HepG2 (cell line): Measurements from ENCODE around the gene CYP19A1. TPM values are rescaled to one million over a fixed set of nuclear protein-coding genes. Genes with fewer than 3 reads are reported as not detected.

Source experiments
- ATAC-seq: fragments of 200-7000 bp; cut with Tn5 transposase; 3 replicates; pipeline ENCODE4 v1.9.1; 2020; ENCODE audit warnings: mild to moderate bottlenecking, moderate library complexity
- BruUV-seq: library from RNA; stranded (reverse); fragments of 400-500 nt; replicated peaks from 2 replicates; lab custom pipeline; 2021; lab: Mats Ljungman, UMichigan
- CTCF ChIA-PET: fragments of 300-600 bp; formaldehyde crosslinking; extraction: SDS; loops from one replicate; lab custom pipeline; 2021; ENCODE audit warnings: low total read pairs, inconsistent platforms, low intra/inter-chr PET ratio; lab: Yijun Ruan, JAX
- POLR2A ChIA-PET: fragments of 350-600 bp; sonication (Branson Sonifier 250); formaldehyde crosslinking; loops from one replicate; lab custom pipeline; 2020; ENCODE audit warnings: antibody characterized with exemption, inconsistent platforms; lab: Yijun Ruan, JAX
- DNase-seq: peaks from one replicate; pipeline ENCODE4 v3.0.0-alpha.2; 2015; ENCODE audit warnings: low spot score
- FAIRE-seq: peaks from 3 replicates; lab custom pipeline; 2011; peaks lifted over from hg19 to GRCh38; lab: Jason Lieb, UNC
- H2AFZ ChIP-seq: one replicate; pipeline ENCODE4 v1.6.1; 2011; ENCODE audit warnings: low read length, inconsistent platforms
- H3K27ac ChIP-seq: fragments of 300-600 bp; 3 replicates; pipeline ENCODE4 v1.8.0; 2011; ENCODE audit warnings: mixed run types, mild to moderate bottlenecking, mixed read lengths, low read length, inconsistent platforms; ENCODE audit not compliant: insufficient read depth; ENCODE audit errors: extremely low read length
- H3K27me3 ChIP-seq, 2 experiments: fragments of 200-600 bp in 1 of 2; 2 replicates in 1 of 2; 3 replicates in 1 of 2; pipeline versions ENCODE4 v1.6.0 to v1.8.0; 2011; ENCODE audit warnings: low read length in 2 of 2, mild to moderate bottlenecking in 2 of 2, moderate library complexity in 2 of 2, inconsistent platforms in 1 of 2; ENCODE audit not compliant: insufficient read depth in 2 of 2, control insufficient read depth in 1 of 2
- H3K36me3 ChIP-seq, 2 experiments: fragments of 200-600 bp in 1 of 2; replicated peaks in 1 of 2; 2 replicates in 1 of 2; 3 replicates in 1 of 2; pipeline versions ENCODE4 v1.5.1 to v1.8.0; 2011; ENCODE audit warnings: low read length in 2 of 2, inconsistent platforms in 1 of 2; ENCODE audit not compliant: insufficient read depth in 2 of 2, control insufficient read depth in 1 of 2
- H3K4me1 ChIP-seq: 2 replicates; pipeline ENCODE4 v1.5.1; 2012; ENCODE audit warnings: low read length, inconsistent platforms; ENCODE audit not compliant: insufficient read depth
- H3K4me2 ChIP-seq: 2 replicates; pipeline ENCODE4 v1.6.0; 2011; ENCODE audit warnings: low read depth, low read length, inconsistent platforms
- H3K4me3 ChIP-seq, 3 experiments: fragments of 200-600 bp in 1 of 3; sonication (generic), shearing (Covaris generic) in 1 of 3; replicated peaks in 1 of 3; 2 replicates each; pipeline ENCODE4 v1.5.1; 2011 to 2016; ENCODE audit warnings: low read length in 3 of 3, inconsistent platforms in 2 of 3, low read depth in 2 of 3, mild to moderate bottlenecking in 2 of 3, control low read depth in 1 of 3, mixed read lengths in 1 of 3; ENCODE audit not compliant: insufficient read depth in 1 of 3
- H3K79me2 ChIP-seq: one replicate; pipeline ENCODE4 v1.6.1; 2011; ENCODE audit warnings: low read length, inconsistent platforms; ENCODE audit not compliant: insufficient read depth
- H3K9ac ChIP-seq: 2 replicates; pipeline ENCODE4 v1.6.0; 2011; ENCODE audit warnings: mild to moderate bottlenecking, low read depth, low read length, inconsistent platforms; ENCODE audit not compliant: insufficient read depth
- H3K9me3 ChIP-seq: 2 replicates; pipeline ENCODE4 v1.5.1; 2012; ENCODE audit warnings: mild to moderate bottlenecking, low read length
- H4K20me1 ChIP-seq: 2 replicates; pipeline ENCODE4 v1.6.0; 2011; ENCODE audit warnings: inconsistent platforms, mild to moderate bottlenecking, low read length, moderate library complexity; ENCODE audit not compliant: insufficient read depth
- CC2D1A ChIP-seq: sonication (generic); formaldehyde crosslinking; IDR thresholded peaks from 2 replicates; pipeline ENCODE4 v1.8.1; 2023; ENCODE audit warnings: mild to moderate bottlenecking, missing genetic modification reagents
- KLF11 ChIP-seq: IDR thresholded peaks from 2 replicates; pipeline ENCODE4 v1.6.1; 2016; ENCODE audit warnings: missing compliant biosample characterization
- PCBP2 ChIP-seq: fragments of 200-400 bp; formaldehyde crosslinking; optimal IDR thresholded peaks from 2 replicates; pipeline ENCODE3; 2018; ENCODE audit warnings: low read length, low read depth; ENCODE audit not compliant: poor library complexity, severe bottlenecking
- SAFB2 ChIP-seq: sonication (generic); formaldehyde crosslinking; IDR thresholded peaks from 2 replicates; pipeline ENCODE4 v1.5.1; 2020; ENCODE audit warnings: missing genetic modification reagents, low read depth, mild to moderate bottlenecking, borderline replicate concordance
- SCMH1 ChIP-seq: sonication (generic); formaldehyde crosslinking; IDR thresholded peaks from 2 replicates; pipeline ENCODE4 v1.9.0; 2021; ENCODE audit warnings: missing genetic modification reagents, mild to moderate bottlenecking, borderline replicate concordance
- ZNF256 ChIP-seq: sonication (generic); formaldehyde crosslinking; conservative IDR thresholded peaks from 2 replicates; pipeline ENCODE4 v1.4.0; 2020; ENCODE audit warnings: missing genetic modification reagents
- ZNF30 ChIP-seq: sonication (generic); formaldehyde crosslinking; IDR thresholded peaks from 2 replicates; pipeline ENCODE4 v1.5.0; 2020; ENCODE audit warnings: mild to moderate bottlenecking, missing genetic modification reagents
- ZNF333 ChIP-seq: sonication (generic); formaldehyde crosslinking; IDR thresholded peaks from 2 replicates; pipeline ENCODE4 v1.4.0; 2020; ENCODE audit warnings: mild to moderate bottlenecking, missing genetic modification reagents, borderline replicate concordance
- ZNF652 ChIP-seq: IDR thresholded peaks from 2 replicates; pipeline ENCODE4 v1.6.1; 2016; ENCODE audit warnings: low read depth, borderline replicate concordance
- WGBS: methylation state at CpG from one replicate; pipeline ENCODE4 v1.1.6; 2017; ENCODE audit warnings: low lambda C conversion rate; 5-methylcytosine and 5-hydroxymethylcytosine counted together
- in situ Hi-C: cut with HindIII; loops from 2 replicates; pipeline ENCODE4 v1.10.0; 2017; ENCODE audit warnings: low pct_unique_long_range_greater_than_20kb; ENCODE audit not compliant: extremely low pct_ligation_motif_present
- intact Hi-C: fragments of 100-400 bp; cut with micrococcal nuclease; formaldehyde crosslinking; loops from one replicate; pipeline ENCODE4 v1.10.0; 2022; ENCODE audit not compliant: unreplicated experiment
- polyA plus RNA-seq, 8 experiments: library from polyadenylated mRNA; depleted of rRNA in 3 of 8; stranded (reverse) in 7 of 8; unstranded in 1 of 8; fragments of >200 nt; fragmentation: Illumina TruSeq in 4 of 8; extraction: Trizol in 4 of 8; gene quantifications; 2 replicates each; pipeline versions ENCODE4 v1.2.1 to v1.2.3, GENCODE V29; 2011 to 2016; ENCODE audit warnings: low read depth in 4 of 8, missing spikeins in 1 of 8, mixed read lengths in 1 of 8; ENCODE audit not compliant: insufficient read depth in 1 of 8
- total RNA-seq, 5 experiments: library from RNA; depleted of rRNA; stranded (reverse); fragments of >200 nt; fragmentation: Illumina TruSeq; extraction: Trizol; gene quantifications; 2 replicates each; pipeline ENCODE4 v1.2.3, GENCODE V29; 2016; ENCODE audit warnings: low read depth in 1 of 5
- TF ChIP-seq, protein P1 (sequence below): sonication (generic); formaldehyde crosslinking; IDR thresholded peaks from 2 replicates; pipeline ENCODE4; 2020; ENCODE audit warnings: missing genetic modification reagents, mild to moderate bottlenecking, borderline replicate concordance
- TF ChIP-seq, protein P2 (sequence below): sonication (generic); formaldehyde crosslinking; IDR thresholded peaks from 2 replicates; pipeline ENCODE4 v1.4.0; 2020; ENCODE audit warnings: missing genetic modification reagents
- TF ChIP-seq, protein P3 (sequence below): sonication (generic); formaldehyde crosslinking; IDR thresholded peaks from 2 replicates; pipeline ENCODE4 v1.4.0; 2020; ENCODE audit warnings: mild to moderate bottlenecking, missing genetic modification reagents
- TF ChIP-seq, protein P4 (sequence below): sonication (generic); formaldehyde crosslinking; IDR thresholded peaks from 2 replicates; pipeline ENCODE4 v1.4.0; 2020; ENCODE audit warnings: missing genetic modification reagents

CYP19A1 gene
- total and polyA plus RNA-seq, 2 of the 13 experiments (the other 11 are each of a cell fraction or from before 2014, with no cell fraction given) = 10.9 to 23.0 TPM

DNA sequence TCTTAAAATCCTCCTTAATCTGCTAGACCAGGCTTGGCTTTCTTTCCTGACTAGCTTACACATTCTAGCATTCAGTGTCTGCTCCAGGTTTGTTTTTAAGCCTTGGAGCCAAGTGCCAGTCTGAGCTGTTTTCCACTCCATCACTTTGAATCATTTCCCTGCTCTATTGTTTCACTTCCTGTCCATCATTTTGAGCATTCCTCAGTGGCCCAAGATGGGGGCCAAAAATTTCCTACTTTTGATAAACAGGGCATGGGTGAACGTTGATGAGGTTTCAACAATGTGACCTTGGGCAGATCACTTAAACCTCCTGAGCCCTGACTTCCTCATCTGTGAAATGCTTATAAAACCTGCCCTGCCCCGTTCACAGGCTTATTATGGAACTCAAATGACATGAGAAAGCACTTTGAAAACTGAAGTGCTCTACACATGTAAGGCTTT, 4.4 kb downstream of the CYP19A1 start:
- Histone ChIP-seq H3K4me2 (no peak overlapping the region), H3K9ac (no peak overlapping the region), H3K9me3 (no peaks in the 10 kb centered on the region), H3K27me3 (no peaks in the 10 kb centered on the region; a peak in 2 of 5 replicates), H3K79me2 (no peaks in the 10 kb centered on the region), H3K27ac (no peak overlapping the region), H2AFZ (no peak overlapping the region), H3K36me3 (no peaks in the 10 kb centered on the region), H3K4me1 (peaks cover 29% of the 10 kb centered on the region), H3K4me3 (no peak overlapping the region), H4K20me1 (no peaks in the 10 kb centered on the region)
- DNase-seq (no peak), ATAC-seq (no peak), FAIRE-seq (no peak)
- intact Hi-C loops = no loop called here
- ChIA-PET CTCF (no interaction called here), POLR2A (no interaction called here)
- in situ Hi-C loops = no loop called here
- BruUV-seq = no TSS peak
- WGBS = 14% methylated on average over 2 of the region's 2 CpGs
- TF ChIP-seq, protein P1, sequence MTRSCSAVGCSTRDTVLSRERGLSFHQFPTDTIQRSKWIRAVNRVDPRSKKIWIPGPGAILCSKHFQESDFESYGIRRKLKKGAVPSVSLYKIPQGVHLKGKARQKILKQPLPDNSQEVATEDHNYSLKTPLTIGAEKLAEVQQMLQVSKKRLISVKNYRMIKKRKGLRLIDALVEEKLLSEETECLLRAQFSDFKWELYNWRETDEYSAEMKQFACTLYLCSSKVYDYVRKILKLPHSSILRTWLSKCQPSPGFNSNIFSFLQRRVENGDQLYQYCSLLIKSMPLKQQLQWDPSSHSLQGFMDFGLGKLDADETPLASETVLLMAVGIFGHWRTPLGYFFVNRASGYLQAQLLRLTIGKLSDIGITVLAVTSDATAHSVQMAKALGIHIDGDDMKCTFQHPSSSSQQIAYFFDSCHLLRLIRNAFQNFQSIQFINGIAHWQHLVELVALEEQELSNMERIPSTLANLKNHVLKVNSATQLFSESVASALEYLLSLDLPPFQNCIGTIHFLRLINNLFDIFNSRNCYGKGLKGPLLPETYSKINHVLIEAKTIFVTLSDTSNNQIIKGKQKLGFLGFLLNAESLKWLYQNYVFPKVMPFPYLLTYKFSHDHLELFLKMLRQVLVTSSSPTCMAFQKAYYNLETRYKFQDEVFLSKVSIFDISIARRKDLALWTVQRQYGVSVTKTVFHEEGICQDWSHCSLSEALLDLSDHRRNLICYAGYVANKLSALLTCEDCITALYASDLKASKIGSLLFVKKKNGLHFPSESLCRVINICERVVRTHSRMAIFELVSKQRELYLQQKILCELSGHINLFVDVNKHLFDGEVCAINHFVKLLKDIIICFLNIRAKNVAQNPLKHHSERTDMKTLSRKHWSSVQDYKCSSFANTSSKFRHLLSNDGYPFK (CRISPR knock-in tag) = no peak
- TF ChIP-seq CC2D1A (CRISPR knock-in tag) (no peak), ZNF652 (CRISPR knock-in tag) (no peak), ZNF333 (CRISPR knock-in tag) (no peak), ZNF30 (CRISPR knock-in tag) (no peak), KLF11 (CRISPR knock-in tag) (no peak), PCBP2 (no peak), SCMH1 (no peak), ZNF256 (no peak), SAFB2 (CRISPR knock-in tag) (no peak)
- TF ChIP-seq, protein P2, sequence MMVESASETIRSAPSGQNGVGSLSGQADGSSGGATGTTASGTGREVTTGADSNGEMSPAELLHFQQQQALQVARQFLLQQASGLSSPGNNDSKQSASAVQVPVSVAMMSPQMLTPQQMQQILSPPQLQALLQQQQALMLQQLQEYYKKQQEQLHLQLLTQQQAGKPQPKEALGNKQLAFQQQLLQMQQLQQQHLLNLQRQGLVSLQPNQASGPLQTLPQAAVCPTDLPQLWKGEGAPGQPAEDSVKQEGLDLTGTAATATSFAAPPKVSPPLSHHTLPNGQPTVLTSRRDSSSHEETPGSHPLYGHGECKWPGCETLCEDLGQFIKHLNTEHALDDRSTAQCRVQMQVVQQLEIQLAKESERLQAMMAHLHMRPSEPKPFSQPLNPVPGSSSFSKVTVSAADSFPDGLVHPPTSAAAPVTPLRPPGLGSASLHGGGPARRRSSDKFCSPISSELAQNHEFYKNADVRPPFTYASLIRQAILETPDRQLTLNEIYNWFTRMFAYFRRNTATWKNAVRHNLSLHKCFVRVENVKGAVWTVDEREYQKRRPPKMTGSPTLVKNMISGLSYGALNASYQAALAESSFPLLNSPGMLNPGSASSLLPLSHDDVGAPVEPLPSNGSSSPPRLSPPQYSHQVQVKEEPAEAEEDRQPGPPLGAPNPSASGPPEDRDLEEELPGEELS = no peak
- TF ChIP-seq, protein P3, sequence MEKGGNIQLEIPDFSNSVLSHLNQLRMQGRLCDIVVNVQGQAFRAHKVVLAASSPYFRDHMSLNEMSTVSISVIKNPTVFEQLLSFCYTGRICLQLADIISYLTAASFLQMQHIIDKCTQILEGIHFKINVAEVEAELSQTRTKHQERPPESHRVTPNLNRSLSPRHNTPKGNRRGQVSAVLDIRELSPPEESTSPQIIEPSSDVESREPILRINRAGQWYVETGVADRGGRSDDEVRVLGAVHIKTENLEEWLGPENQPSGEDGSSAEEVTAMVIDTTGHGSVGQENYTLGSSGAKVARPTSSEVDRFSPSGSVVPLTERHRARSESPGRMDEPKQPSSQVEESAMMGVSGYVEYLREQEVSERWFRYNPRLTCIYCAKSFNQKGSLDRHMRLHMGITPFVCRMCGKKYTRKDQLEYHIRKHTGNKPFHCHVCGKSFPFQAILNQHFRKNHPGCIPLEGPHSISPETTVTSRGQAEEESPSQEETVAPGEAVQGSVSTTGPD = no peak
- TF ChIP-seq, protein P4, sequence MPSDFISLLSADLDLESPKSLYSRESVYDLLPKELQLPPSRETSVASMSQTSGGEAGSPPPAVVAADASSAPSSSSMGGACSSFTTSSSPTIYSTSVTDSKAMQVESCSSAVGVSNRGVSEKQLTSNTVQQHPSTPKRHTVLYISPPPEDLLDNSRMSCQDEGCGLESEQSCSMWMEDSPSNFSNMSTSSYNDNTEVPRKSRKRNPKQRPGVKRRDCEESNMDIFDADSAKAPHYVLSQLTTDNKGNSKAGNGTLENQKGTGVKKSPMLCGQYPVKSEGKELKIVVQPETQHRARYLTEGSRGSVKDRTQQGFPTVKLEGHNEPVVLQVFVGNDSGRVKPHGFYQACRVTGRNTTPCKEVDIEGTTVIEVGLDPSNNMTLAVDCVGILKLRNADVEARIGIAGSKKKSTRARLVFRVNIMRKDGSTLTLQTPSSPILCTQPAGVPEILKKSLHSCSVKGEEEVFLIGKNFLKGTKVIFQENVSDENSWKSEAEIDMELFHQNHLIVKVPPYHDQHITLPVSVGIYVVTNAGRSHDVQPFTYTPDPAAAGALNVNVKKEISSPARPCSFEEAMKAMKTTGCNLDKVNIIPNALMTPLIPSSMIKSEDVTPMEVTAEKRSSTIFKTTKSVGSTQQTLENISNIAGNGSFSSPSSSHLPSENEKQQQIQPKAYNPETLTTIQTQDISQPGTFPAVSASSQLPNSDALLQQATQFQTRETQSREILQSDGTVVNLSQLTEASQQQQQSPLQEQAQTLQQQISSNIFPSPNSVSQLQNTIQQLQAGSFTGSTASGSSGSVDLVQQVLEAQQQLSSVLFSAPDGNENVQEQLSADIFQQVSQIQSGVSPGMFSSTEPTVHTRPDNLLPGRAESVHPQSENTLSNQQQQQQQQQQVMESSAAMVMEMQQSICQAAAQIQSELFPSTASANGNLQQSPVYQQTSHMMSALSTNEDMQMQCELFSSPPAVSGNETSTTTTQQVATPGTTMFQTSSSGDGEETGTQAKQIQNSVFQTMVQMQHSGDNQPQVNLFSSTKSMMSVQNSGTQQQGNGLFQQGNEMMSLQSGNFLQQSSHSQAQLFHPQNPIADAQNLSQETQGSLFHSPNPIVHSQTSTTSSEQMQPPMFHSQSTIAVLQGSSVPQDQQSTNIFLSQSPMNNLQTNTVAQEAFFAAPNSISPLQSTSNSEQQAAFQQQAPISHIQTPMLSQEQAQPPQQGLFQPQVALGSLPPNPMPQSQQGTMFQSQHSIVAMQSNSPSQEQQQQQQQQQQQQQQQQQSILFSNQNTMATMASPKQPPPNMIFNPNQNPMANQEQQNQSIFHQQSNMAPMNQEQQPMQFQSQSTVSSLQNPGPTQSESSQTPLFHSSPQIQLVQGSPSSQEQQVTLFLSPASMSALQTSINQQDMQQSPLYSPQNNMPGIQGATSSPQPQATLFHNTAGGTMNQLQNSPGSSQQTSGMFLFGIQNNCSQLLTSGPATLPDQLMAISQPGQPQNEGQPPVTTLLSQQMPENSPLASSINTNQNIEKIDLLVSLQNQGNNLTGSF (CRISPR knock-in tag) = no peak
